B cell (primary cell): ENCODE data around the gene FGF21. TPM values are rescaled to one million over a fixed set of nuclear protein-coding genes. Genes with fewer than 3 reads are reported as not detected.

ENCODE experiments used
- ATAC-seq: fragments of 200-7000 bp; cut with Tn5 transposase; one replicate; pipeline ENCODE4 v1.10.0; 2021; ENCODE audit warnings: low read depth, mild to moderate bottlenecking, moderate number of reproducible peaks, moderate library complexity
- CTCF ChIA-PET: fragments of 350-600 bp; sonication (Branson Sonifier 250); formaldehyde crosslinking; loops from one replicate; lab custom pipeline; 2021; ENCODE audit warnings: antibody characterized with exemption, inconsistent platforms; lab: Charles Lee
- POLR2A ChIA-PET: fragments of 350-600 bp; sonication (Branson Sonifier 250); formaldehyde crosslinking; loops from one replicate; lab custom pipeline; 2021; ENCODE audit warnings: antibody characterized with exemption; lab: Charles Lee
- DNase-seq: peaks from one replicate; pipeline ENCODE4 v3.0.0; 2013
- H2AFZ ChIP-seq: 2 replicates; pipeline ENCODE4 v1.6.1; 2012; ENCODE audit warnings: mild to moderate bottlenecking, low read depth, low read length; ENCODE audit not compliant: insufficient read depth, poor library complexity, severe bottlenecking
- H3K27ac ChIP-seq, 2 donors: 1 replicate in 1 of 2; 2 replicates in 1 of 2; pipeline ENCODE4 v1.5.1; 2012 to 2013; ENCODE audit warnings: low read length in 2 of 2, mild to moderate bottlenecking in 2 of 2, moderate library complexity in 1 of 2
- H3K27me3 ChIP-seq, 4 experiments: fragments of 200-600 bp in 1 of 4; sonication (generic) in 1 of 4; replicated peaks in 1 of 4; 1 replicate in 2 of 4; 2 replicates in 2 of 4; pipeline versions ENCODE4 v1.6.1 to v1.7.0; 2013 to 2016; ENCODE audit warnings: low read length in 3 of 4, mild to moderate bottlenecking in 2 of 4, mixed read lengths in 1 of 4, moderate library complexity in 1 of 4; ENCODE audit not compliant: insufficient read depth in 4 of 4, control insufficient read depth in 3 of 4; ENCODE audit errors: control extremely low read depth in 1 of 4
- H3K36me3 ChIP-seq, 2 experiments: replicated peaks in 1 of 2; 1 replicate in 1 of 2; 2 replicates in 1 of 2; pipeline versions ENCODE4 v1.6.1 to v1.7.1; 2013; ENCODE audit warnings: low read length in 1 of 2; ENCODE audit not compliant: insufficient read depth in 2 of 2, control insufficient read depth in 1 of 2; ENCODE audit errors: control extremely low read depth in 1 of 2, extremely low read depth in 1 of 2
- H3K4me1 ChIP-seq, 2 donors: fragments of 200-600 bp in 1 of 2; sonication (generic) in 1 of 2; 1 replicate in 1 of 2; 2 replicates in 1 of 2; pipeline versions ENCODE4 v1.5.1 to v1.6.1; 2013 to 2017; ENCODE audit warnings: low read length in 2 of 2; ENCODE audit not compliant: control insufficient read depth in 2 of 2, insufficient read depth in 2 of 2
- H3K4me2 ChIP-seq: replicated peaks from 2 replicates; pipeline ENCODE3; 2012; ENCODE audit warnings: mild to moderate bottlenecking, low read depth, low read length; ENCODE audit not compliant: poor library complexity, severe bottlenecking
- H3K4me3 ChIP-seq, 5 experiments: fragments of 200-600 bp in 1 of 5; sonication (generic) in 1 of 5; 1 replicate in 3 of 5; 2 replicates in 2 of 5; pipeline versions ENCODE4 v1.5.1 to v1.7.0; 2011 to 2016; ENCODE audit warnings: low read length in 4 of 5, mild to moderate bottlenecking in 4 of 5, low read depth in 2 of 5, control low read depth in 1 of 5, moderate library complexity in 1 of 5; ENCODE audit not compliant: insufficient read depth in 1 of 5; ENCODE audit errors: control extremely low read depth in 1 of 5, extremely low read depth in 1 of 5
- H3K79me2 ChIP-seq: fragments of 200-600 bp; sonication (generic); one replicate; pipeline ENCODE4 v1.6.0; 2016; ENCODE audit warnings: low read length; ENCODE audit not compliant: control insufficient read depth, insufficient read depth
- H3K9ac ChIP-seq: fragments of 200-600 bp; sonication (generic); 2 replicates; pipeline ENCODE4 v1.6.1; 2017; ENCODE audit warnings: mild to moderate bottlenecking, low read length, moderate library complexity
- H3K9me3 ChIP-seq, 3 donors: one replicate each; pipeline versions ENCODE4 v1.6.1 to v1.7.1; 2013; ENCODE audit warnings: low read length in 2 of 3; ENCODE audit not compliant: control insufficient read depth in 2 of 3, insufficient read depth in 1 of 3; ENCODE audit errors: control extremely low read depth in 1 of 3
- H4K20me1 ChIP-seq: 2 replicates; pipeline ENCODE4 v1.6.0; 2012; ENCODE audit warnings: mild to moderate bottlenecking, low read length; ENCODE audit not compliant: insufficient read depth, control insufficient read depth, poor library complexity, severe bottlenecking
- H3K27ac Mint-ChIP-seq: one replicate; pipeline ENCODE4 v1.8.0; 2021; ENCODE audit warnings: mixed read lengths
- H3K27me3 Mint-ChIP-seq: one replicate; pipeline ENCODE4 v1.8.0; 2021; ENCODE audit warnings: mixed read lengths
- H3K4me1 Mint-ChIP-seq: one replicate; pipeline ENCODE4 v1.8.0; 2021; ENCODE audit warnings: mixed read lengths
- H3K4me3 Mint-ChIP-seq: one replicate; pipeline ENCODE4 v1.8.0; 2021; ENCODE audit warnings: mixed read lengths
- H3K9me3 Mint-ChIP-seq: one replicate; pipeline ENCODE4 v1.8.0; 2022; ENCODE audit warnings: mixed read lengths; ENCODE audit not compliant: insufficient read depth
- EZH2 ChIP-seq: IDR thresholded peaks from 2 replicates; pipeline ENCODE4 v1.6.1; 2012; ENCODE audit warnings: borderline replicate concordance, low read depth, mild to moderate bottlenecking, moderate library complexity, low read length; ENCODE audit not compliant: insufficient read depth, poor library complexity, severe bottlenecking
- WGBS: methylation state at CpG from one replicate; pipeline ENCODE4 v1.1.5; 2013; ENCODE audit warnings: missing lambda C conversion rate; ENCODE audit not compliant: insufficient coverage; 5-methylcytosine and 5-hydroxymethylcytosine counted together
- intact Hi-C: fragments of 100-400 bp; cut with micrococcal nuclease; formaldehyde crosslinking; loops from one replicate; pipeline ENCODE4 v1.10.0; 2022
- polyA plus RNA-seq: library from polyadenylated mRNA; depleted of rRNA; stranded (reverse); fragments of >200 nt; gene quantifications from 2 replicates; pipeline ENCODE4 v1.2.3, GENCODE V29; 2012
- total RNA-seq, 2 donors: library from RNA; stranded (reverse); fragments of 120-200 nt in 1 of 2; gene quantifications; 1 replicate in 1 of 2; 2 replicates in 1 of 2; pipeline versions ENCODE4 v1.2.3 to v1.2.4, GENCODE V29; 2013 to 2022
- TF ChIP-seq, protein P1 (sequence below): fragments of 200-600 bp; IDR thresholded peaks from one replicate; pipeline ENCODE4 v1.8.0; 2022; ENCODE audit warnings: antibody characterized with exemption, mild to moderate bottlenecking

The FGF21 gene
- total and polyA plus RNA-seq, 2 donors (not counting 1 experiment from before 2014, with no cell fraction given) = not detected

DNA sequence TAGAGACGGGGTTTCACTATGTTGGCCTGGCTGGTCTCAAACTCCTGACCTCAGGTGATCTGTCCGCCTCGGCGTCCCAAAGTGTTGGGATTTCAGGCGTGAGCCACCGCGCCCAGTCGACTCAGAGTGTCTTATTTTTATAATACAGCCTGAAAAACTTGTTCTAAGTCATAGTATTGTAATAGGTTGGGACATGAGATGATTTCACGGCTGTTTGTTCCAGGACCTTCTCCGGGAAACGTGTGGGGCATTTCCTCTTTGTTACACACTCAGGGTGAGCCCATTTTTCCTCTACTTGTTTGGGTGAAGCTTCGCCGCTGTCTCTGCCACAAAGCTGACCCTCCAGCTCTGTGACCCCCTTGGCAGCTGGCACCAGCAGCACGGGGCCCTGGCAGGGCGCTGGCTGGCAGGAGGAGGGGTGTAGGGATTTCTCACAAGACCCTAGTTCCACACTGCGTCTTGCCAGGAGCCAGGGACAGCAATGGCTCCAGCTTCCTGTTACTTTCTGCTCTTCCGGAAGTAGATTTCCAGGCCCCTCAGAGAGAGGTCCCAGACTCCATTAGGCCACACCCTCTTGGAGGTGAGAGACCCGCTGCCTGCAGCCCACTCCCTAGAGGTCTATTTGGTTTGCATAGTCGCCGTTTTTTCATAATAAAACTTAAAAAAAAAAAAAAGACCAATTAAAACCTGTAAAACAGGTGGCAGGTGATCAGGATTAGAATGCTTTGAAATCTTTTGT lies 15.6 kb downstream of the FGF21 start:
- POLR2A ChIA-PET = no interaction called here
- Histone ChIP-seq H3K27me3 (peaks cover 0 to 5% (median 0%) of the 10 kb centered on the region in 4 experiments), H3K9ac (no peak overlapping the region), H3K36me3 (no peaks in the 10 kb centered on the region), H3K9me3 (peaks cover 0 to 3% (median 0%) of the 10 kb centered on the region in 3 donors), H2AFZ (no peak overlapping the region), H3K4me3 (no peak overlapping the region), H4K20me1 (no peaks in the 10 kb centered on the region), H3K4me1 (no peaks in the 10 kb centered on the region), H3K27ac (no peak overlapping the region), H3K4me2 (no peak overlapping the region), H3K79me2 (no peaks in the 10 kb centered on the region)
- Mint-ChIP-seq H3K27me3 (peaks cover 21% of the 10 kb centered on the region), H3K9me3 (no peaks in the 10 kb centered on the region), H3K4me1 (no peaks in the 10 kb centered on the region), H3K27ac (no peak overlapping the region), H3K4me3 (no peak overlapping the region)
- ATAC-seq (no peak), DNase-seq (no peak)
- 88% methylated on average over 11 of the region's 20 CpGs for WGBS
- TF ChIP-seq, protein P1, sequence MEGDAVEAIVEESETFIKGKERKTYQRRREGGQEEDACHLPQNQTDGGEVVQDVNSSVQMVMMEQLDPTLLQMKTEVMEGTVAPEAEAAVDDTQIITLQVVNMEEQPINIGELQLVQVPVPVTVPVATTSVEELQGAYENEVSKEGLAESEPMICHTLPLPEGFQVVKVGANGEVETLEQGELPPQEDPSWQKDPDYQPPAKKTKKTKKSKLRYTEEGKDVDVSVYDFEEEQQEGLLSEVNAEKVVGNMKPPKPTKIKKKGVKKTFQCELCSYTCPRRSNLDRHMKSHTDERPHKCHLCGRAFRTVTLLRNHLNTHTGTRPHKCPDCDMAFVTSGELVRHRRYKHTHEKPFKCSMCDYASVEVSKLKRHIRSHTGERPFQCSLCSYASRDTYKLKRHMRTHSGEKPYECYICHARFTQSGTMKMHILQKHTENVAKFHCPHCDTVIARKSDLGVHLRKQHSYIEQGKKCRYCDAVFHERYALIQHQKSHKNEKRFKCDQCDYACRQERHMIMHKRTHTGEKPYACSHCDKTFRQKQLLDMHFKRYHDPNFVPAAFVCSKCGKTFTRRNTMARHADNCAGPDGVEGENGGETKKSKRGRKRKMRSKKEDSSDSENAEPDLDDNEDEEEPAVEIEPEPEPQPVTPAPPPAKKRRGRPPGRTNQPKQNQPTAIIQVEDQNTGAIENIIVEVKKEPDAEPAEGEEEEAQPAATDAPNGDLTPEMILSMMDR = no peak
- TF ChIP-seq EZH2 = no peak
- intact Hi-C loops = no loop called here
- CTCF ChIA-PET = no interaction called here

DNA sequence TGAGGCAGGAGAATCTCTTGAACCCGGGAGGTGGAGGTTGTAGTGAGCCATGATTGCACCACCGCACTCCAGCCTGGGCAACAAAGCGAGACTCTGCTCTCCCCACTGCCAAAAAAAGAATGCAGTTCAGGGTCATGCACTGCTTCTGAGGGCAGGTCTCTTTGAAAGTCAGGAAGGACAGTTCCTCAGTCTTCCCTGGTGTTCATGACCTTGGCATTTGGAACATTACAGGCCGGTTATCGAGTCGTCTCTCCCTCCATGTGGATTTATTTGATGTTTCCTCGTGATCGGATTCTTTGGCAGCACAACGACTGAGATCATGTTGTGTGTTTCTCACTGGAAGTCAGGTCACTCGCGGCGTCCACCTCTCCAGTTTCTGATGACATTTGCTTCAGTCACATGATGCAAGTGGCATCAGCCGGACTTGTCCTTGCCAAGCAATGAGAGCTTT lies 17.2 kb downstream of the FGF21 start:
- Histone ChIP-seq H3K9ac (no peak overlapping the region), H3K9me3 (peaks cover 0 to 6% (median 0%) of the 10 kb centered on the region in 3 donors), H3K4me2 (no peak overlapping the region), H4K20me1 (no peaks in the 10 kb centered on the region), H3K79me2 (no peaks in the 10 kb centered on the region), H3K27me3 (peaks cover 0 to 5% (median 0%) of the 10 kb centered on the region in 4 experiments), H3K27ac (no peak overlapping the region), H2AFZ (no peak overlapping the region), H3K36me3 (no peaks in the 10 kb centered on the region), H3K4me1 (no peaks in the 10 kb centered on the region), H3K4me3 (no peak overlapping the region)
- no peak for ATAC-seq
- TF ChIP-seq EZH2 = no peak
- TF ChIP-seq, protein P1 = no peak
- POLR2A ChIA-PET = no interaction called here
- Mint-ChIP-seq H3K9me3 (no peaks in the 10 kb centered on the region), H3K4me1 (no peaks in the 10 kb centered on the region), H3K27ac (no peak overlapping the region), H3K27me3 (peaks cover 17% of the 10 kb centered on the region), H3K4me3 (no peak overlapping the region)
- WGBS = 96% methylated on average over 8 of the region's 13 CpGs
- no peak for DNase-seq
- CTCF ChIA-PET = no interaction called here
- intact Hi-C loops = no loop called here
